HepG2 (cell line): ENCODE data around the gene KIF20A. TPM values are rescaled to one million over a fixed set of nuclear protein-coding genes. Genes with fewer than 3 reads are reported as not detected.

Source experiments
- AGO1 ChIP-seq: fragments of 200-400 bp; formaldehyde crosslinking; IDR thresholded peaks from 2 replicates; pipeline ENCODE4 v1.6.1; 2017; ENCODE audit warnings: mild to moderate bottlenecking, low read depth, low read length, moderate library complexity; ENCODE audit not compliant: poor library complexity, severe bottlenecking
- ATF7 ChIP-seq, 2 experiments: fragments of 450-650 bp in 1 of 2; sonication (generic) in 1 of 2; formaldehyde crosslinking in 1 of 2; IDR thresholded peaks; 2 replicates each; pipeline versions ENCODE4 v1.4.0 to v1.6.1; 2016 to 2020; ENCODE audit warnings: antibody characterized with exemption in 1 of 2, mild to moderate bottlenecking in 1 of 2, missing genetic modification reagents in 1 of 2
- CENPT ChIP-seq: sonication (generic); formaldehyde crosslinking; IDR thresholded peaks from 2 replicates; pipeline ENCODE4 v1.8.0; 2022; ENCODE audit warnings: low read depth, mild to moderate bottlenecking, moderate library complexity, missing genetic modification reagents
- CREM ChIP-seq, 2 experiments: sonication (generic) in 1 of 2; formaldehyde crosslinking in 1 of 2; IDR thresholded peaks; 2 replicates each; pipeline versions ENCODE4 v1.4.0 to v1.6.1; 2016 to 2020; ENCODE audit warnings: antibody characterized with exemption in 1 of 2, mild to moderate bottlenecking in 1 of 2, missing genetic modification reagents in 1 of 2
- FOSL1 ChIP-seq: sonication (generic); formaldehyde crosslinking; IDR thresholded peaks from 2 replicates; pipeline ENCODE4 v1.9.0; 2021; ENCODE audit warnings: missing genetic modification reagents, borderline replicate concordance
- HDAC2 ChIP-seq: sonication (generic); formaldehyde crosslinking; IDR thresholded peaks from 2 replicates; pipeline ENCODE4 v1.4.0; 2020; ENCODE audit warnings: missing genetic modification reagents
- HES4 ChIP-seq: sonication (generic); formaldehyde crosslinking; IDR thresholded peaks from 2 replicates; pipeline ENCODE4 v1.9.0; 2021; ENCODE audit warnings: mild to moderate bottlenecking, missing genetic modification reagents, borderline replicate concordance
- JUND ChIP-seq: sonication (generic); formaldehyde crosslinking; IDR thresholded peaks from 2 replicates; pipeline ENCODE4 v1.8.0; 2022; ENCODE audit warnings: mild to moderate bottlenecking, missing genetic modification reagents
- KMT2A ChIP-seq: sonication (generic); formaldehyde crosslinking; IDR thresholded peaks from 2 replicates; pipeline ENCODE4 v1.4.0; 2020; ENCODE audit warnings: missing genetic modification reagents
- NR2C2 ChIP-seq: sonication (generic); formaldehyde crosslinking; IDR thresholded peaks from 2 replicates; pipeline ENCODE4 v1.4.0; 2020; ENCODE audit warnings: missing genetic modification reagents, mild to moderate bottlenecking, moderate library complexity, borderline replicate concordance
- RBAK ChIP-seq: sonication (generic); formaldehyde crosslinking; IDR thresholded peaks from 2 replicates; pipeline ENCODE4 v1.5.1; 2020; ENCODE audit warnings: mild to moderate bottlenecking, missing genetic modification reagents
- RERE ChIP-seq: IDR thresholded peaks from 2 replicates; pipeline ENCODE4 v1.6.1; 2016; ENCODE audit warnings: low read depth, missing genetic modification reagents, missing compliant biosample characterization
- SKI ChIP-seq: fragments of 450-650 bp; IDR thresholded peaks from one replicate; pipeline ENCODE4 v1.6.1; 2018; ENCODE audit warnings: mild to moderate bottlenecking; ENCODE audit not compliant: partially characterized antibody
- SMARCE1 ChIP-seq: fragments of 450-650 bp; IDR thresholded peaks from 2 replicates; pipeline ENCODE4 v1.6.1; 2017; ENCODE audit warnings: borderline replicate concordance
- TEAD3 ChIP-seq: optimal IDR thresholded peaks from 2 replicates; pipeline ENCODE3; 2016; ENCODE audit warnings: borderline replicate concordance
- ZBTB21 ChIP-seq: sonication (generic); formaldehyde crosslinking; IDR thresholded peaks from 2 replicates; pipeline ENCODE4 v1.4.0; 2020; ENCODE audit warnings: missing genetic modification reagents
- ZNF260 ChIP-seq: sonication (generic); formaldehyde crosslinking; IDR thresholded peaks from 2 replicates; pipeline ENCODE4 v1.4.0; 2020; ENCODE audit warnings: missing genetic modification reagents, low read depth, mild to moderate bottlenecking, borderline replicate concordance
- ZNF296 ChIP-seq: sonication (generic); formaldehyde crosslinking; conservative IDR thresholded peaks from 2 replicates; pipeline ENCODE4 v1.5.0; 2020; ENCODE audit warnings: mild to moderate bottlenecking, missing genetic modification reagents
- ZNF317 ChIP-seq: sonication (generic); formaldehyde crosslinking; IDR thresholded peaks from 2 replicates; pipeline ENCODE4 v1.5.0; 2020; ENCODE audit warnings: mild to moderate bottlenecking, missing genetic modification reagents
- ZNF367 ChIP-seq: sonication (generic); formaldehyde crosslinking; IDR thresholded peaks from 2 replicates; pipeline ENCODE4 v1.4.0; 2020; ENCODE audit warnings: missing genetic modification reagents, borderline replicate concordance
- ZNF589 ChIP-seq: sonication (generic); formaldehyde crosslinking; conservative IDR thresholded peaks from 2 replicates; pipeline ENCODE4 v1.8.0; 2022; ENCODE audit warnings: mild to moderate bottlenecking, moderate library complexity, missing genetic modification reagents
- ZSCAN21 ChIP-seq: sonication (generic); formaldehyde crosslinking; IDR thresholded peaks from 2 replicates; pipeline ENCODE4 v1.8.0; 2022; ENCODE audit warnings: mild to moderate bottlenecking, missing genetic modification reagents, moderate library complexity, borderline replicate concordance
- polyA plus RNA-seq, 8 experiments: library from polyadenylated mRNA; depleted of rRNA in 3 of 8; stranded (reverse) in 7 of 8; unstranded in 1 of 8; fragments of >200 nt; fragmentation: Illumina TruSeq in 4 of 8; extraction: Trizol in 4 of 8; gene quantifications; 2 replicates each; pipeline versions ENCODE4 v1.2.1 to v1.2.3, GENCODE V29; 2011 to 2016; ENCODE audit warnings: low read depth in 4 of 8, missing spikeins in 1 of 8, mixed read lengths in 1 of 8; ENCODE audit not compliant: insufficient read depth in 1 of 8
- total RNA-seq, 5 experiments: library from RNA; depleted of rRNA; stranded (reverse); fragments of >200 nt; fragmentation: Illumina TruSeq; extraction: Trizol; gene quantifications; 2 replicates each; pipeline ENCODE4 v1.2.3, GENCODE V29; 2016; ENCODE audit warnings: low read depth in 1 of 5
- TF ChIP-seq, protein P1 (sequence below): sonication (generic); formaldehyde crosslinking; IDR thresholded peaks from 2 replicates; pipeline ENCODE4 v1.5.0; 2020; ENCODE audit warnings: missing genetic modification reagents

KIF20A gene
- total and polyA plus RNA-seq, 2 of the 13 experiments (the other 11 are each of a cell fraction or from before 2014, with no cell fraction given) = 17.1 to 66.8 TPM

DNA sequence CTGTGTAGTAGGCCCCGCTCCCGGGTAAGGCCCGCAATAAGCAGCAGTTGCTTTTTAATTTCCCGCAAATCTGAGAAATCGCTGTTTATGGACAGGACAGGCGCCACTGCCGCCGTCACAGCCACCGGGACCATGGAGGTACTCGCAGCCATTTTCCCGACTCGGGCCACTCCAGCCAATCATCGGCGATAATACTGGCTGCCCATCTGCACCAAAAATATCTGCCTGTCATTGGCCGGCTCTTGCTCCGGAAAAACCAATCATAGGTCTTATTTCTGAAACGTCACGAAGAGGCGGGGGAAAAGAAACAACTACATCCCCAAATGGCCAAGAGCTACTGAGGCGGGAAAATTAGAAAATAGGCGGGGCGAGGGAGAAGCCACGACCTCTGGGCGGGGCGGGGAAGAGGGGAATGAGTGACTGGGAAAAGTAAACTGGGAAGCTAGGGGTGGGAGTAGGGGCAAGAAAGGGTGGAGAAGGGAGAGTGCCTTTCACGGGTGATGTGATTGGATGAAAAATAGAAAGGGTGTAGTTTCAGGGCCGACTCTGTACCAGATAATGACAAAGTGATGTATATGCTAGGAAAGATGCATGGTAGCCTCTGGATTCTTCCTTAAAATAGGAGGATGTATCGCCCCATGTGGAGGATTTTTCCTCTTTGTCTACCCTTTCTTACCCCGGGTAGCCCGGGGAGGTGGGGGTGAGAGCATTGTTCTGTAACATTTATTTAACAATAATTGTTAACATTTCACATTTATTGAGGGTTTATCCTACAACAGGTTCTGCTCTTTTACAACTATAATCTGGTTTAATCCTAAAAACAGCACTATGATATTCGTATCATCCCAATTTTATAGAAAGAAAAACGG, 34.5 kb downstream of the KIF20A start, which contains the start of gene CDC23 (continued):
- TF ChIP-seq CREM (IDR thresholded peaks at IDR 0.05) = peak; percentile 96
- no peak for TF ChIP-seq CREM (CRISPR knock-in tag; IDR thresholded peaks at IDR 0.05)
- TF ChIP-seq, protein P1, sequence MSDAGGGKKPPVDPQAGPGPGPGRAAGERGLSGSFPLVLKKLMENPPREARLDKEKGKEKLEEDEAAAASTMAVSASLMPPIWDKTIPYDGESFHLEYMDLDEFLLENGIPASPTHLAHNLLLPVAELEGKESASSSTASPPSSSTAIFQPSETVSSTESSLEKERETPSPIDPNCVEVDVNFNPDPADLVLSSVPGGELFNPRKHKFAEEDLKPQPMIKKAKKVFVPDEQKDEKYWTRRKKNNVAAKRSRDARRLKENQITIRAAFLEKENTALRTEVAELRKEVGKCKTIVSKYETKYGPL = no peak
- no peak for TF ChIP-seq AGO1
- no peak for TF ChIP-seq FOSL1
- no peak for TF ChIP-seq SMARCE1
- no peak for TF ChIP-seq ZNF317 (CRISPR knock-in tag)
- peak; percentile 55; the same call in 1 of the 2 replicates for TF ChIP-seq NR2C2
- TF ChIP-seq HDAC2 (CRISPR knock-in tag) = peak; percentile 54; the same call in 1 of the 2 replicates
- TF ChIP-seq ZNF260 (CRISPR knock-in tag) = no peak
- TF ChIP-seq JUND (CRISPR knock-in tag) = no peak
- TF ChIP-seq TEAD3 (CRISPR knock-in tag) = no peak
- no peak for TF ChIP-seq CENPT
- TF ChIP-seq ZBTB21 (CRISPR knock-in tag) = no peak
- TF ChIP-seq HES4 (CRISPR knock-in tag) = no peak
- peak; percentile 78 for TF ChIP-seq KMT2A (CRISPR knock-in tag)
- TF ChIP-seq RERE (CRISPR knock-in tag) = 0 out of 2 replicates have a peak, but pooled peaks have one; percentile 39
- no peak for TF ChIP-seq RBAK (CRISPR knock-in tag)
- no peak for TF ChIP-seq ZSCAN21 (CRISPR knock-in tag)
- no peak; the same call in 1 of the 2 replicates for TF ChIP-seq ZNF589 (CRISPR knock-in tag)
- TF ChIP-seq ZNF367 = no peak
- TF ChIP-seq ATF7 (IDR thresholded peaks at IDR 0.05) = no peak
- TF ChIP-seq ATF7 (CRISPR knock-in tag; IDR thresholded peaks at IDR 0.05) = no peak
- no peak for TF ChIP-seq ZNF296 (CRISPR knock-in tag)
- no peak for TF ChIP-seq SKI
